ENCODE data around the gene PIGU. TPM values are rescaled to one million over a fixed set of nuclear protein-coding genes. Genes with fewer than 3 reads are reported as not detected.
"Not testable (repeated sequence)": the region's sequence is repeated elsewhere in the genome, so short reads cannot be mapped to it uniquely, and the experiment has no call there.

Gene PIGU, protein sequence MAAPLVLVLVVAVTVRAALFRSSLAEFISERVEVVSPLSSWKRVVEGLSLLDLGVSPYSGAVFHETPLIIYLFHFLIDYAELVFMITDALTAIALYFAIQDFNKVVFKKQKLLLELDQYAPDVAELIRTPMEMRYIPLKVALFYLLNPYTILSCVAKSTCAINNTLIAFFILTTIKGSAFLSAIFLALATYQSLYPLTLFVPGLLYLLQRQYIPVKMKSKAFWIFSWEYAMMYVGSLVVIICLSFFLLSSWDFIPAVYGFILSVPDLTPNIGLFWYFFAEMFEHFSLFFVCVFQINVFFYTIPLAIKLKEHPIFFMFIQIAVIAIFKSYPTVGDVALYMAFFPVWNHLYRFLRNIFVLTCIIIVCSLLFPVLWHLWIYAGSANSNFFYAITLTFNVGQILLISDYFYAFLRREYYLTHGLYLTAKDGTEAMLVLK
- 10 to 100 TPM; 17.0 to 19.1 TPM for total RNA-seq

DNA sequence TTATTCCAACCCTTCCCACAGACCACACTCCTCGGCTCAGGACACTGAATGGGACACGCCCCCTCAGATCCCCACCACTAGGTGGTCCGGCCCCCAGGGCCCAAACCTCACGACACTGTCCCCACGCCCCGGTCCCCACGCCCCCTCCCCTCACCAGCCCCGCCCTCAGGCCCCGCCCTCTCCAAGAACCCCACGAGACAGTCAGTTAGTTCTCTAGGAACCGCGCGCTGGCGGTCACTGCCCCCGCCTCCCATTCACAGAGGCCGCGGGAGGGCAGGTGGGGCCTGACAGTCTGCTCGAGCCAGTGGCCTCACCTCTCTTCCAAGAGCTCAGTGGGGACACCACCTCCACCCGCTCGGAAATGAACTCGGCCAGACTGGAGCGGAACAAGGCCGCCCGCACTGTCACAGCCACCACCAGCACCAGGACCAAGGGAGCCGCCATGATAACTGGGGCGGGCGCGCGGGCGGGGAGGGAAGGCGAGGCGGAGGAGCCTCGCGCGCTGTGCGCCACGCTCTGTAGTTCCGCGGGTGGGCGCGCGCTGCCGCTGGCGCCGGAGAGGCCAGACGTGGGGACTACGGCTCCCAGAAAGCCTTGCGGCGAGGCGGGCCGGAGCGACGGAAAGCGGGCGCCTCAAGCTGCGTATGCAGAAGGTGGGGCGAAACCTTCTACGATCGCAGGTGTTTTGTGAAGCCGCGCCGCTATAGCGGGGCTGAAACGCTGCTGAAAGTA lies at the start of gene PIGU:
Gene PIGU (minus strand): TSS at position 451 of the 732 bp plus-strand sequence. CDS start 7 bp downstream, at position 444.
- no peaks in the 10 kb centered on the region for H3K36me3 Mint-ChIP-seq
- DNase-seq (peak; percentile 95), ATAC-seq (ENCODE audit: low read depth) (peak; percentile 99)
- peak within 1 kb of the TSS; percentile 94 for H3K27ac Mint-ChIP-seq
- peak within 1 kb of the TSS; percentile 98 for H3K4me3 Mint-ChIP-seq
- no peaks in the 10 kb centered on the region for H3K9me3 Mint-ChIP-seq
- POLR2A ChIA-PET: interaction anchor here (0.7 to 1.5 kb wide), 9 partner anchors 11 to 670 kb away, joined by 3 to 5 read pairs (median 4); partner anchors contain the start of genes DYNLRB1, ITCH and TP53INP2
- no peaks in the 10 kb centered on the region for H3K27me3 Mint-ChIP-seq
- H3K4me1 Mint-ChIP-seq: peaks cover 19% of the 10 kb centered on the region

DNA sequence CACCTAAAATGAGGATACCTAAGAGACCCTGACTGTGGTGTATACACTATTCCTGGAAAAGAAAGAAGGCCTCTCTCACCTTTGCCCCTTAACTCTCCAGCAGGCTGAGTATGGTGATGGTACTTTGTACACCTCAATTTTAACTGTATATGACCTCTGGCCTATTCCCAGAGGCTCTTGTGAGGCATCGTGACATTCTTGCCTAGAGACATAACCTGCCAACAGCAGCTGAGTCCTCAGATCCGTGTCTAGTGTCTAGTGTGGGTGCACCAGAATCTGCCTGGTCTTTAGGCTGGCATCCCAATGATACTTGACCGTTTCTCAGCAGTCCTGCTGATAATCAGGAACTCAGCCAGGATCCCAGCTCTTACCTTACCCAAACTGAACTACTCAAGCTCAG lies 47.3 kb upstream of the PIGU start:
- Mint-ChIP-seq H3K4me1 (no peaks in the 10 kb centered on the region), H3K27me3 (no peaks in the 10 kb centered on the region), H3K27ac (no peak overlapping the region), H3K9me3 (no peaks in the 10 kb centered on the region), H3K36me3 (peaks cover 17% of the 10 kb centered on the region), H3K4me3 (no peak overlapping the region)
- ATAC-seq (ENCODE audit: low read depth) (no peak), DNase-seq (no peak)
- POLR2A ChIA-PET: no interaction called here

- POLR2A ChIA-PET: interaction anchor here (0.7 kb wide), 1 partner anchor 266 kb away, joined by 4 read pairs; no protein-coding TSS in a partner anchor
- not testable (repeated sequence) for H3K9me3 Mint-ChIP-seq; H3K4me3 Mint-ChIP-seq; H3K4me1 Mint-ChIP-seq; DNase-seq; H3K27me3 Mint-ChIP-seq; H3K27ac Mint-ChIP-seq; ATAC-seq (ENCODE audit: low read depth)
- H3K36me3 Mint-ChIP-seq: peaks cover 17% of the 10 kb centered on the region
Observed at GRCh38 chr20:34722560-34722959, 45.7 kb upstream of the PIGU start.

DNA sequence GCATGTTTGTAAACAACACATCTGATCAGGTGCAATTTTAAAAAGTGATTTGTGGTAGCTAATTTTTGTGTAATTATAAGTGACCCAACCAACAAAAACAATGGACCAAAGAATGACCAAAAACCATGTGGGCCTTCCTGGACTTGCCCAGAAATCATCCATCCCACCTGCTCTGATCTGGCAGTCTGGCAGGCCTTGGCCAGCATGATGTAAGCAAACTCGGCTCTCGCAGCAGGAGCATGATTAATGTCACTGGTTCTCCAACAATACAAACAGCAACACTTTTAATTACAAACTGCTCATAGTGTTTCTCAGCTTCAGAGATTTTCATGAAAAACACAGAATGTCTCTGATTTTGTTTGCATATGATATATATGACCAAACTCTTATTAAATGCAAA lies 43.4 kb upstream of the PIGU start:
- ATAC-seq (ENCODE audit: low read depth) (no peak), DNase-seq (no peak)
- Mint-ChIP-seq H3K27ac (no peak overlapping the region), H3K36me3 (peaks cover 10% of the 10 kb centered on the region), H3K4me3 (no peak overlapping the region), H3K27me3 (no peaks in the 10 kb centered on the region), H3K4me1 (no peaks in the 10 kb centered on the region), H3K9me3 (no peaks in the 10 kb centered on the region)
- POLR2A ChIA-PET: no interaction called here

DNA sequence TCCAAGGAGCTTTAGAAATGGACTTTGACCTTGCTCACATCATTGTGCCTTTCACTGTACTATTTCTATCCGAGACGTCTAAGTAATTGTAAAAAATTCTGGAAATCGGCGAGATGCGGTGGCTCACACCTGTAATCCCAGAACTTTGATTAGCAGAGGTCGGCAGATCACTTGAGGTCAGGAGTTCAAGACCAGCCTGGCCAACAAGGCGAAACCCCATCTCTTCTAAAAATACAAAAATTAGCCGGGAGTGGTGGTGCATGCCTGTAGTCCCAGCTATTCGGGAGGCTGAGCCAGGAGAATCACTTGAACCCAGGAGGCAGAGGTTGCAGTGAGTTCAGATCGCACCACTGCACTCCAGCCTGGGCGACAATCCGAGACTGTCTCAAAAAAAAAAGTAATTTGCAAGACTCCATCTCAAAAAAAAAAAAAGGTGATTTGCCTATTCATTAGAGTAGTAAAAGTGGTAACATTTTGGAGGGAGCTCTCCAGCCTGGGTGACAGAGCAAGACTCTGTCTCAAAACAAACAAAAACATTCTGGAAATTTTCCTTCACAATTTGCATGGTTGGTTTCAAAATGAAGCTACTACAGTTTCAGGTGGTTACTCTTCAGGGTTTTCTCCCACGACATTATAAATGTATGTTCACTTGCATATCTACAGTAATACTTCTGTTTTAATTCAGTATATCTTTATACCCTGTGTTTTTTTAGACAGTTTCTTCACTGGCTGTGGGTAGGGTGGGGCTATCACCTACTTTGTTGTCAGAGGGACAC lies 42.5 kb upstream of the PIGU start:
- not testable (repeated sequence) for H3K36me3 Mint-ChIP-seq; H3K4me1 Mint-ChIP-seq; H3K4me3 Mint-ChIP-seq; DNase-seq; ATAC-seq (ENCODE audit: low read depth); H3K9me3 Mint-ChIP-seq; H3K27ac Mint-ChIP-seq; H3K27me3 Mint-ChIP-seq
- POLR2A ChIA-PET: interaction anchor here (0.7 kb wide), 1 partner anchor 255 kb away, joined by 3 read pairs; no protein-coding TSS in a partner anchor

- Mint-ChIP-seq H3K4me3 (no peak overlapping the region), H3K4me1 (peaks cover 3% of the 10 kb centered on the region), H3K27me3 (no peaks in the 10 kb centered on the region), H3K27ac (no peak overlapping the region), H3K36me3 (peaks cover 14% of the 10 kb centered on the region), H3K9me3 (no peaks in the 10 kb centered on the region)
- POLR2A ChIA-PET: no interaction called here
- DNase-seq (no peak), ATAC-seq (ENCODE audit: low read depth) (no peak)
Observed at GRCh38 chr20:34717230-34718095, 40.6 kb upstream of the PIGU start.

- Mint-ChIP-seq H3K36me3 (peaks cover 14% of the 10 kb centered on the region), H3K27me3 (no peaks in the 10 kb centered on the region), H3K4me1 (peaks cover 7% of the 10 kb centered on the region), H3K27ac (no peak overlapping the region), H3K4me3 (no peak overlapping the region), H3K9me3 (no peaks in the 10 kb centered on the region)
- POLR2A ChIA-PET: no interaction called here
- DNase-seq (no peak), ATAC-seq (ENCODE audit: low read depth) (no peak)
Observed at GRCh38 chr20:34716921-34717229, 40.0 kb upstream of the PIGU start.

GRCh38 chr20:34715384-34715783 lies 38.5 kb upstream of the PIGU start:
- Mint-ChIP-seq H3K27me3 (peaks cover 5% of the 10 kb centered on the region), H3K4me3 (no peak overlapping the region), H3K4me1 (peaks cover 14% of the 10 kb centered on the region), H3K36me3 (peaks cover 9% of the 10 kb centered on the region), H3K9me3 (no peaks in the 10 kb centered on the region), H3K27ac (no peak overlapping the region)
- POLR2A ChIA-PET: no interaction called here
- no peak for DNase-seq
- no peak for ATAC-seq (ENCODE audit: low read depth)

DNA sequence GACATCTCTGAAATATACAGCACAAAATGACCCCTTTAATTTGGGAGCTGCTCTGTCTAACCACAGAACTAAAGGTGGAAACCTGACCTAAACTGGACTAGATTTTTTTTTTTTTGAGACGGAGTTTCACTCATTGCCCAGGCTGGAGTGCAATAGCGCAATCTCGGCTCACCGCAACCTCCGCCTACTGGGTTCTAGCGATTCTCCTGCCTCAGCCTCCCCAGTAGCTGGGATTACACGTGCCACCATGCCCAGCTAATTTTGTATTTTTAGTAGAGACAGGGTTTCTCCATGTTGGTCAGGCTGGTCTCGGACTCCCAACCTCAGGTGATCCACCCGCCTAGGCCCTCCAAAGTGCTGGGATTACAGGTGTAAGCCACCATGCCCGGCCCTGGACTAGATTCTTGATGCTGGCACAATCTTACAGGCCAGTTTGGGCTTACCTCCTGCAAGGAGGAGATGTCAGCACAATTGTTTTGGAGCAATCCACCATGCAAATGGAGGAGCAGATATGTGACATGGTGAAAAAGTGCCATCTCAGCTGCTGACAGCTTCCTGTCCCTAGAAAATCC lies 37.1 kb upstream of the PIGU start:
- H3K27me3 Mint-ChIP-seq; H3K27ac Mint-ChIP-seq; H3K4me3 Mint-ChIP-seq; DNase-seq; ATAC-seq (ENCODE audit: low read depth); POLR2A ChIA-PET; H3K9me3 Mint-ChIP-seq; H3K36me3 Mint-ChIP-seq: not testable (repeated sequence)
- H3K4me1 Mint-ChIP-seq: peaks cover 16% of the 10 kb centered on the region

DNA sequence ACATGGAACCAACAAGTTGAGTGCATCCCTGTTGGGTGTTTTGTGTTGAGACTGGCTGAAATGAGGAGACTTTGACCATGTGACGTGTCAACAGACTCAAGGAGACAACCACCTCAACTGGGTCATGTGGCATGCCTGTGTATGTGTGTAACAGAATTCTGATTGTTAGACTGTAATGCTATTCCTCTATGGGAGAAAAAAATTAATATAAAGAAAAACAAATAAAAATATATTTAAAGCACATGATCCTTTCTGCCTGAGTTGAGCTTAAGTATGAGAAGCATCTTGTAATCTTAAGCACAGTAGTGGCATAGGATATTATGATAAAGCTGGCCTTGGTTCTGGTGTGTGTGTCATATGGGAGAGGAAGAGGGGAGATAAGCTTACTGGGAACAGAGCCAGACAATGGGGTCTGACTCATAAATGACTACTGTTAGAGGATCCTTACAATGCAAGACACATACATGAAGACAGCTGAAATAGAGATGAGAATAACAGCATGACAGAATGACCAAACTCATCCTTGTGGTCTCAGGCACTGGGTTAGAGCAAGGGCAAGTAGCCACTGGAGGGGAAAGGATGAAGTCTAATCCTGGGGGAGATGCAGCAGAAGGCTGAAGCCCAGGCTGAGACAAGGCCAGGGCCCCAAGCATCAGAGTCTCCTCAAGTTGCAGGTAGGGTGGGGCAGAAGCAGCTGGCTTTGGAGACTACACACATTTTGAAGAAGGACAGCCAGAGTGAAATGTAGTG lies 36.5 kb upstream of the PIGU start:
- H3K4me1 Mint-ChIP-seq: peaks cover 19% of the 10 kb centered on the region
- H3K4me3 Mint-ChIP-seq: no peak overlapping the region
- POLR2A ChIA-PET: no interaction called here
- ATAC-seq (ENCODE audit: low read depth) (no peak), DNase-seq (no peak)
- H3K27me3 Mint-ChIP-seq: peaks cover 7% of the 10 kb centered on the region
- peaks cover 9% of the 10 kb centered on the region for H3K36me3 Mint-ChIP-seq
- no peaks in the 10 kb centered on the region for H3K9me3 Mint-ChIP-seq
- no peak overlapping the region for H3K27ac Mint-ChIP-seq

DNA sequence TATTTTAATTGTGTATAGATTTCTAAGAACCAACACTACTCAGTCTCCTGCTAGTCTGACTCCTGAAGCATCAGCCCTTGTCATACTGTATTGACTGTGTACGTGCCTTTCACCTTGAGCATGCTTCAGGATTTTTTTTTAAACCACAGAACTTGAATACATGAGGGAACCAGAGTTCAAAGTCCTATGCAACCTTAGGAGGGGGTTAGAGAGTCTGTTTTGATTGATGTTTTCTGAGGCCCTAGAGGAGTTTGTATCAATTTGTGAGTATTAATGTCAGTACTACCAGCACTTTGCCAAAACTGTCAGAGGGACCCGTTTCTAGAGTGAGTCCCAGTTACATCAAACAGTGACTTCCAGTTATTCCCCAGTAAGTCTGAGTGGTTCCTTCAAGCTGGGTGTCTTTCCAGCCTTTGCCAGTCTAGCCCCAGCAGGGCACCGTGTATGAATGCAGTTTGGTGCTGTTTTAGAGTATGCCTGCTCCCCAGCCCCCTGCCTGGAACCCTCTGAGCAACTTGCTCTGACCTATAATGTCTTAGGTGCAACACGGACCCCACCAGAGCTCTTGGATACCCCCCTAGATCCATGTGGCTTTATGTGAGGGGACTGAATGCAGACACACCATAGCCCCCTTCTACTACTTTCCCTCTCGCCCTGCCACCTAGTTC lies 35.8 kb upstream of the PIGU start:
- POLR2A ChIA-PET: interaction anchor here (1.1 kb wide), 1 partner anchor 36 kb away, joined by 5 read pairs; the partner anchor contains the start of gene PIGU
- Mint-ChIP-seq H3K4me3 (no peak overlapping the region), H3K9me3 (no peaks in the 10 kb centered on the region), H3K4me1 (peaks cover 19% of the 10 kb centered on the region), H3K27me3 (peaks cover 7% of the 10 kb centered on the region), H3K36me3 (peaks cover 9% of the 10 kb centered on the region), H3K27ac (no peak overlapping the region)
- no peak for ATAC-seq (ENCODE audit: low read depth)
- DNase-seq: no peak
